DMS79 (cell line): Measurements from ENCODE around the gene TEX2.

Experiments
- DNase-seq: peaks from one replicate; lab custom pipeline; 2025; lab: John Stamatoyannopoulos, UW

The TEX2 gene

GRCh38 chr17:64158406-64158805, 104.7 kb downstream of the TEX2 start:
- no peak for DNase-seq

GRCh38 chr17:64157669-64158180, 105.3 kb downstream of the TEX2 start:
- DNase-seq: no peak

- DNase-seq: no peak
These were observed 106.4 kb downstream of the TEX2 start for GRCh38 chr17:64156670-64157069.

GRCh38 chr17:64155751-64156544, 107.1 kb downstream of the TEX2 start:
- DNase-seq: no peak

- DNase-seq: no peak
These were observed 107.9 kb downstream of the TEX2 start for GRCh38 chr17:64155129-64155528.

- DNase-seq: no peak
These were observed 108.3 kb downstream of the TEX2 start for GRCh38 chr17:64154717-64155116.

GRCh38 chr17:64154313-64154695, 108.8 kb downstream of the TEX2 start:
- DNase-seq: no peak

GRCh38 chr17:64153565-64154312, 109.3 kb downstream of the TEX2 start:
- DNase-seq: no peak

- DNase-seq: no peak
These were observed 110.5 kb downstream of the TEX2 start for GRCh38 chr17:64152428-64153125.

GRCh38 chr17:64151016-64151368, 112.1 kb downstream of the TEX2 start:
- no peak for DNase-seq

- no peak for DNase-seq
These were observed 112.6 kb downstream of the TEX2 start for GRCh38 chr17:64150237-64151015.

GRCh38 chr17:64149196-64149595, 113.9 kb downstream of the TEX2 start:
- no peak for DNase-seq

GRCh38 chr17:64148699-64149098, 114.4 kb downstream of the TEX2 start:
- no peak for DNase-seq

- DNase-seq: no peak
These were observed 114.9 kb downstream of the TEX2 start for GRCh38 chr17:64148017-64148631.

- no peak for DNase-seq
These were observed 115.7 kb downstream of the TEX2 start for GRCh38 chr17:64147110-64148016.

- DNase-seq: no peak
These were observed 116.5 kb downstream of the TEX2 start for GRCh38 chr17:64146418-64147109.

- peak; percentile 84 for DNase-seq
These were observed 117.2 kb downstream of the TEX2 start for GRCh38 chr17:64145751-64146417.

- no peak for DNase-seq
These were observed 117.7 kb downstream of the TEX2 start for GRCh38 chr17:64145375-64145750.

GRCh38 chr17:64139542-64139941, 123.5 kb downstream of the TEX2 start:
- DNase-seq: no peak
